Caco-2 (cell line): ENCODE measurements around the gene TOMM5. TPM values are rescaled to one million over a fixed set of nuclear protein-coding genes. Genes with fewer than 3 reads are reported as not detected.

Source experiments
- BruUV-seq: library from RNA; stranded (reverse); fragments of 400-500 nt; replicated peaks from 2 replicates; lab custom pipeline; 2021; lab: Mats Ljungman, UMichigan
- CTCF ChIA-PET: fragments of 300-600 bp; sonication (Branson Sonifier 250); formaldehyde crosslinking; loops from one replicate; lab custom pipeline; 2022; ENCODE audit warnings: antibody characterized with exemption; lab: Charles Lee
- POLR2A ChIA-PET: fragments of 300-600 bp; sonication (Branson Sonifier 250); formaldehyde crosslinking; loops from one replicate; lab custom pipeline; 2022; ENCODE audit warnings: antibody characterized with exemption; lab: Charles Lee
- DNase-seq, 2 experiments: peaks; one replicate each; pipeline versions ENCODE4 v3.0.0 to v3.0.0-alpha.2; 2020 to 2022
- H3K27me3 ChIP-seq: replicated peaks from 2 replicates; pipeline ENCODE4 v1.6.0; 2011; ENCODE audit warnings: low read length; ENCODE audit not compliant: control insufficient read depth, insufficient read depth
- H3K36me3 ChIP-seq: 2 replicates; pipeline ENCODE4 v1.5.1; 2011; ENCODE audit warnings: low read length; ENCODE audit not compliant: control insufficient read depth, insufficient read depth
- H3K4me1 ChIP-seq: fragments of 250-450 bp; sonication (Bioruptor Pico); 2 replicates; pipeline ENCODE4 v1.5.1; 2020; ENCODE audit warnings: mild to moderate bottlenecking
- H3K4me3 ChIP-seq: 2 replicates; pipeline ENCODE4 v1.5.1; 2011; ENCODE audit warnings: low read depth, mild to moderate bottlenecking, control low read depth, low read length
- H3K9me3 ChIP-seq: fragments of 250-450 bp; sonication (Bioruptor Pico); 2 replicates; pipeline ENCODE4 v1.5.1; 2020; ENCODE audit warnings: mild to moderate bottlenecking, moderate library complexity
- H3K27ac Mint-ChIP-seq: one replicate; pipeline ENCODE4 v1.8.0; 2022; ENCODE audit warnings: mixed read lengths; ENCODE audit not compliant: unreplicated experiment
- H3K27me3 Mint-ChIP-seq: one replicate; pipeline ENCODE4 v1.8.0; 2022; ENCODE audit warnings: mixed read lengths; ENCODE audit not compliant: insufficient read depth, unreplicated experiment
- H3K36me3 Mint-ChIP-seq: one replicate; pipeline ENCODE4 v1.8.0; 2022; ENCODE audit warnings: mild to moderate bottlenecking, mixed read lengths; ENCODE audit not compliant: insufficient read depth, unreplicated experiment
- H3K4me1 Mint-ChIP-seq: one replicate; pipeline ENCODE4 v1.8.0; 2022; ENCODE audit warnings: low read depth, mixed read lengths; ENCODE audit not compliant: unreplicated experiment
- H3K4me3 Mint-ChIP-seq: one replicate; pipeline ENCODE4 v1.8.0; 2022; ENCODE audit warnings: mild to moderate bottlenecking, moderate library complexity, mixed read lengths; ENCODE audit not compliant: unreplicated experiment
- H3K9me3 Mint-ChIP-seq: one replicate; pipeline ENCODE4 v1.8.0; 2022; ENCODE audit warnings: mixed read lengths; ENCODE audit not compliant: unreplicated experiment
- CTCF ChIP-seq, 2 experiments: fragments of 200-600 bp in 1 of 2; IDR thresholded peaks; 1 replicate in 1 of 2; 2 replicates in 1 of 2; pipeline versions ENCODE4 v1.5.1 to v1.8.0; 2011 to 2022; ENCODE audit warnings: antibody characterized with exemption in 1 of 2, control low read depth in 1 of 2, inconsistent platforms in 1 of 2, low read depth in 1 of 2, low read length in 1 of 2, mild to moderate bottlenecking in 1 of 2, moderate library complexity in 1 of 2; ENCODE audit not compliant: insufficient read depth in 1 of 2, severe bottlenecking in 1 of 2, unreplicated experiment in 1 of 2
- intact Hi-C: fragments of 100-400 bp; cut with micrococcal nuclease; formaldehyde crosslinking; loops from one replicate; pipeline ENCODE4 v1.10.0; 2022; ENCODE audit not compliant: unreplicated experiment
- total RNA-seq: library from RNA; stranded (reverse); gene quantifications from 2 replicates; pipeline ENCODE4 v1.2.3, GENCODE V29; 2022

Gene TOMM5
- total RNA-seq, 1 experiment from 2014 or later = 185 TPM

GRCh38 chr9:37563806-37564513 lies 28.4 kb downstream of the TOMM5 start:
- Histone ChIP-seq H3K9me3 (peaks cover 13% of the 10 kb centered on the region), H3K27me3 (no peaks in the 10 kb centered on the region), H3K4me3 (no peak overlapping the region), H3K4me1 (no peaks in the 10 kb centered on the region), H3K36me3 (no peaks in the 10 kb centered on the region)
- H3K4me3 Mint-ChIP-seq = no peak overlapping the region
- POLR2A ChIA-PET = no interaction called here
- no peaks in the 10 kb centered on the region for H3K27me3 Mint-ChIP-seq
- intact Hi-C loops = no loop called here
- H3K4me1 Mint-ChIP-seq = no peaks in the 10 kb centered on the region
- CTCF ChIA-PET = no interaction called here
- H3K9me3 Mint-ChIP-seq = peaks cover 9% of the 10 kb centered on the region
- no peak overlapping the region for H3K27ac Mint-ChIP-seq
- no peak for TF ChIP-seq CTCF (IDR thresholded peaks at IDR 0.05; ENCODE audit: insufficient read depth in 1 of 2, low read depth in 1 of 2, low read length in 1 of 2, severe bottlenecking in 1 of 2, unreplicated experiment in 1 of 2)
- peaks cover 15% of the 10 kb centered on the region for H3K36me3 Mint-ChIP-seq
- no TSS peak for BruUV-seq
- no peak for DNase-seq

- ChIA-PET POLR2A (no interaction called here), CTCF (no interaction called here)
- H3K4me1 Mint-ChIP-seq = no peaks in the 10 kb centered on the region
- no peak for TF ChIP-seq CTCF (IDR thresholded peaks at IDR 0.05; ENCODE audit: insufficient read depth in 1 of 2, low read depth in 1 of 2, low read length in 1 of 2, severe bottlenecking in 1 of 2, unreplicated experiment in 1 of 2)
- no peaks in the 10 kb centered on the region for H3K36me3 ChIP-seq
- no peak overlapping the region for H3K27ac Mint-ChIP-seq
- H3K4me3 ChIP-seq = no peak overlapping the region
- BruUV-seq = no TSS peak
- no peaks in the 10 kb centered on the region for H3K27me3 Mint-ChIP-seq
- peaks cover 9% of the 10 kb centered on the region for H3K9me3 Mint-ChIP-seq
- no peak for DNase-seq
- H3K4me1 ChIP-seq = no peaks in the 10 kb centered on the region
- no peak overlapping the region for H3K4me3 Mint-ChIP-seq
- intact Hi-C loops = no loop called here
- peaks cover 10% of the 10 kb centered on the region for H3K36me3 Mint-ChIP-seq
- no peaks in the 10 kb centered on the region for H3K27me3 ChIP-seq
- peaks cover 13% of the 10 kb centered on the region for H3K9me3 ChIP-seq
Measured at GRCh38 chr9:37562826-37563225, 29.6 kb downstream of the TOMM5 start.

- POLR2A ChIA-PET = no interaction called here
- no peak for DNase-seq
- Mint-ChIP-seq H3K4me1 (no peaks in the 10 kb centered on the region), H3K27ac (no peak overlapping the region), H3K9me3 (peaks cover 9% of the 10 kb centered on the region), H3K4me3 (no peak overlapping the region), H3K36me3 (peaks cover 17% of the 10 kb centered on the region), H3K27me3 (no peaks in the 10 kb centered on the region)
- Histone ChIP-seq H3K4me1 (no peaks in the 10 kb centered on the region), H3K9me3 (peaks cover 13% of the 10 kb centered on the region), H3K36me3 (no peaks in the 10 kb centered on the region), H3K4me3 (no peak overlapping the region), H3K27me3 (no peaks in the 10 kb centered on the region)
- no peak for TF ChIP-seq CTCF (IDR thresholded peaks at IDR 0.05; ENCODE audit: insufficient read depth in 1 of 2, low read depth in 1 of 2, low read length in 1 of 2, severe bottlenecking in 1 of 2, unreplicated experiment in 1 of 2)
- intact Hi-C loops = no loop called here
- CTCF ChIA-PET = no interaction called here
- BruUV-seq = no TSS peak
Measured at GRCh38 chr9:37561682-37562081, 30.7 kb downstream of the TOMM5 start.
